Testis (tissue), 3 donors: ENCODE results near the gene NECTIN1. TPM values are rescaled to one million over a fixed set of nuclear protein-coding genes. Genes with fewer than 3 reads are reported as not detected.

Source experiments
- DNase-seq: peaks from one replicate; pipeline ENCODE4 v3.0.0-alpha.2; 2019
- H3K27ac ChIP-seq, 2 donors: fragments of 200-600 bp; sonication (generic); one replicate each; pipeline ENCODE4 v1.5.1; 2019
- H3K27me3 ChIP-seq: fragments of 200-600 bp; sonication (generic); one replicate; pipeline ENCODE4 v1.5.1; 2019
- H3K36me3 ChIP-seq: fragments of 200-600 bp; sonication (generic); one replicate; pipeline ENCODE4 v1.5.1; 2017; ENCODE audit warnings: low read depth; ENCODE audit errors: missing control alignments
- H3K4me1 ChIP-seq: fragments of 200-600 bp; sonication (generic); one replicate; pipeline ENCODE4 v1.5.1; 2019
- H3K4me3 ChIP-seq, 2 donors: fragments of 200-600 bp; sonication (generic); one replicate each; pipeline ENCODE4 v1.5.1; 2017 to 2019
- H3K9me3 ChIP-seq: fragments of 200-600 bp; sonication (generic); one replicate; pipeline ENCODE4 v1.5.1; 2017
- POLR2A ChIP-seq: fragments of 450-650 bp; IDR thresholded peaks from one replicate; pipeline ENCODE4 v1.6.1; 2017; ENCODE audit warnings: antibody characterized with exemption, mild to moderate bottlenecking, moderate library complexity
- WGBS, 2 donors: methylation state at CpG; one replicate each; pipeline ENCODE4 v1.1.5; 2018; 5-methylcytosine and 5-hydroxymethylcytosine counted together
- intact Hi-C: fragments of 100-400 bp; cut with DNase I; formaldehyde crosslinking; loops from one replicate; pipeline ENCODE4 v1.15.1; 2023; ENCODE audit warnings: low total_unique reads
- polyA plus RNA-seq: library from polyadenylated mRNA; stranded (reverse); fragments of 350-450 nt; fragmentation: Illumina TruSeq; extraction: RNeasy Lipid Tissue Mini Kit (QIAGEN cat#74804); gene quantifications from one replicate; pipeline ENCODE4 v1.2.3, GENCODE V29; 2014; ENCODE audit warnings: low read depth, low replicate concordance; ENCODE audit not compliant: insufficient read depth
- total RNA-seq, 2 donors: library from RNA; depleted of rRNA; stranded (reverse); fragments of >200 nt; gene quantifications; one replicate each; pipeline ENCODE4 v1.2.3, GENCODE V29; 2016
- TF ChIP-seq, protein P1 (sequence below), 3 experiments: fragments of 450-650 bp in 2 of 3; fragments of 200-600 bp in 1 of 3; sonication (generic) in 1 of 3; IDR thresholded peaks; one replicate each; pipeline ENCODE4 v1.5.1; 2016 to 2019; ENCODE audit warnings: antibody characterized with exemption in 3 of 3, mild to moderate bottlenecking in 2 of 3, moderate library complexity in 1 of 3

The NECTIN1 gene
- total and polyA plus RNA-seq, 3 donors from 2014 or later: 5.2 to 5.4 (median 5.2) TPM

DNA sequence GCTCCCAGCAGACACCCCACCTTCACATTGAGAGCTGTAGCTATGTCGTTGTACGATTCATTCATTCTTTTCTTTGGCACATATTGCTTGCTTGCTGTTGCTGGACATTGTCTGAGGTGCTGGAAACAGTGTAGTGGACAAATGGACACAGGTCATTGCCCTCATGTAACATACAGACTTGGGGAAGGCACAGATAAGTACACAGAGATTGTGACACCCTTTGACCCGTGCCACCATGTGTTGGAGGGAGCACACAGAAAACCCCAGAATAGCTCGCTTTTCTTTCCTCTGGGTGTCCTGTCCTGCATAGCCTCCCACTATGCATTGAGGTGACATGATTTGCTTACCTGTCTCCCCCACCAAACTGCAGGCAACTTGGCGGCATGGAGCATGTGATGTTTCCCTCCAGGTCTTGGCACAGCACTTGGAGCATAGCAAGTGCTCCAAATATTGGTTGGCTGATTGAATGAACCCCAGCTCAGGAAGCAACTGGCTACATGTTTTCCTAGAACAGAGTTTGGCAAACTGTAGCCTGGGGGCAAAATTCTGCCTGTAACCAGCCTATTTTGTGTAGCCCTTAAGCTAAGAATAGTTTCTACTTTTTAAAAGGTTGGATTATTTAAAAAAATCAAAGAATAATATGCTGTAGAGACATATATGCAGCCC is 30.9 kb upstream of the NECTIN1 start:
- Histone ChIP-seq H3K9me3 (no peaks in the 10 kb centered on the region), H3K27ac (no peak overlapping the region), H3K36me3 (no peaks in the 10 kb centered on the region), H3K27me3 (no peaks in the 10 kb centered on the region), H3K4me3 (no peak overlapping the region), H3K4me1 (peaks cover 15% of the 10 kb centered on the region)
- intact Hi-C loops: no loop called here
- TF ChIP-seq POLR2A: no peak
- TF ChIP-seq, protein P1, sequence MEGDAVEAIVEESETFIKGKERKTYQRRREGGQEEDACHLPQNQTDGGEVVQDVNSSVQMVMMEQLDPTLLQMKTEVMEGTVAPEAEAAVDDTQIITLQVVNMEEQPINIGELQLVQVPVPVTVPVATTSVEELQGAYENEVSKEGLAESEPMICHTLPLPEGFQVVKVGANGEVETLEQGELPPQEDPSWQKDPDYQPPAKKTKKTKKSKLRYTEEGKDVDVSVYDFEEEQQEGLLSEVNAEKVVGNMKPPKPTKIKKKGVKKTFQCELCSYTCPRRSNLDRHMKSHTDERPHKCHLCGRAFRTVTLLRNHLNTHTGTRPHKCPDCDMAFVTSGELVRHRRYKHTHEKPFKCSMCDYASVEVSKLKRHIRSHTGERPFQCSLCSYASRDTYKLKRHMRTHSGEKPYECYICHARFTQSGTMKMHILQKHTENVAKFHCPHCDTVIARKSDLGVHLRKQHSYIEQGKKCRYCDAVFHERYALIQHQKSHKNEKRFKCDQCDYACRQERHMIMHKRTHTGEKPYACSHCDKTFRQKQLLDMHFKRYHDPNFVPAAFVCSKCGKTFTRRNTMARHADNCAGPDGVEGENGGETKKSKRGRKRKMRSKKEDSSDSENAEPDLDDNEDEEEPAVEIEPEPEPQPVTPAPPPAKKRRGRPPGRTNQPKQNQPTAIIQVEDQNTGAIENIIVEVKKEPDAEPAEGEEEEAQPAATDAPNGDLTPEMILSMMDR (IDR thresholded peaks at IDR 0.05): no peak
- DNase-seq: no peak
- 85 to 99% methylated on average over 5 of the region's 5 CpGs for WGBS, 2 donors

DNA sequence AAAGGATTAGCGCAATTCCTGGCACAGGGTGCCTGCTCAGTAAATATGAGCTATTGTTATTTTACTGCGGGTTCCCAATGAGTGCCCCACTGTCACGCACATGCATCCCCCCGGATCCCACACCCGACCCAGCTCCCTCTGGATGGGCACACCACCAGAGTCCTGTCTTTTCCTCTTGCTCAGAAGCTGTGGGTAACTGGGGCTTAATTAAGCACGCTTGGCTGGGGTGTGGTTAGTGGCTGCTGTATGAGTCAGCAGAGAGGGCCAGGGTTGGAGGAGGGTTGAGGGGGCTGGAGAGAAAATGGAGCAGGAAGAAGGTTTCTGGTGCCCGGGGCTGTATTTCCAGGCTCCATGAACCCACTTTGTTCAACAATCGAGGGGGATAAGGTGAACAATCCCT is 30.3 kb upstream of the NECTIN1 start:
- TF ChIP-seq, protein P1 (IDR thresholded peaks at IDR 0.05): no peak
- TF ChIP-seq POLR2A: no peak
- intact Hi-C loops: no loop called here
- no peak for DNase-seq

DNA sequence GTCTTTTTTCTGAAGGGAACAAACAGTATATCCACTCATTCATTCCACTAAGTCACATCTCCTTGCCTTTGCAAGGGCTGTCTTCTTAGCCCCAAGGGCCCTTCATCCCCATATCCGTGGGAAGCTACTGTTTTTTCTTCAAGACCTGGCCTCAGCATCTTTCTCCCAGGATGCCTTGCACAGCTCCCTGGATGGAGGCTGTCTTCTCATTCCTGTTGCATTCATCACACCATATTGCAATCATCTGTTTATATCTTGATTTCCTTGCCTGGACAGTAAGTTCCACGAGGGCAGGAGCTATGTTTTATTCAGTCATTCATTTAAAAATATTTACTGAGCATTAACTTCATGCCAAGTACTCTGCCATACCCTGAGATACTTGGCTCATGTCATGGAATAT is 29.3 kb upstream of the NECTIN1 start:
- intact Hi-C loops: no loop called here
- Histone ChIP-seq H3K4me1 (peaks cover 4% of the 10 kb centered on the region), H3K4me3 (no peak overlapping the region), H3K27ac (no peak overlapping the region), H3K9me3 (no peaks in the 10 kb centered on the region), H3K27me3 (no peaks in the 10 kb centered on the region), H3K36me3 (no peaks in the 10 kb centered on the region)
- TF ChIP-seq, protein P1 (IDR thresholded peaks at IDR 0.05): no peak
- no peak for TF ChIP-seq POLR2A
- no peak for DNase-seq
- 49 to 60% methylated on average over 2 of the region's 2 CpGs for WGBS, 2 donors

More for the DNA sequence above, 30.3 kb upstream of the NECTIN1 start:
- WGBS, 2 donors: 85 to 86% methylated on average over 8 of the region's 8 CpGs
- H3K4me1 ChIP-seq: peaks cover 11% of the 10 kb centered on the region
- no peaks in the 10 kb centered on the region for H3K9me3 ChIP-seq
- no peaks in the 10 kb centered on the region for H3K27me3 ChIP-seq
- H3K27ac ChIP-seq: no peak overlapping the region
- no peak overlapping the region for H3K4me3 ChIP-seq
- no peaks in the 10 kb centered on the region for H3K36me3 ChIP-seq

DNA sequence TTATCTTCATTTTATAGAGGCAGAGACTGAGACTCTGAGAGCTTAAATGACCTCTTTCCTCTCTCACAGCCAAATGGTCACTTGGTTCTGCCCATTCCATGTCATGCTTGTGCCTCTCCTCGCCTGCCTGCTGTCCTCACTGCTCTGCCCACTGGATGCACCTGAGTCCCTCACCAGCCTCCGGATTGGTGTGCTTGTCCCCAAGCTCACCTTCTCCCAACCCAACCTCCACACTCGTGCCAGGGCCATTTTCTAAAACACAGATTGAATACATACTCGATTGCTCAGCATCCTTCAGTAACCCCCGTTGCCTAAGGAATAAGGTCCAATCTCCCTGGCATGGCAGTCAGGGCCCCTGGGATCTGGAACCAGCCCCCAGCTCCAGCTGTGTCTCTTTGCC is 28.4 kb upstream of the NECTIN1 start:
- intact Hi-C loops: no loop called here
- WGBS, 2 donors: 88 to 99% methylated on average over 5 of the region's 5 CpGs
- DNase-seq: no peak
- Histone ChIP-seq H3K9me3 (no peaks in the 10 kb centered on the region), H3K36me3 (no peaks in the 10 kb centered on the region), H3K27me3 (no peaks in the 10 kb centered on the region), H3K4me1 (no peaks in the 10 kb centered on the region), H3K27ac (no peak overlapping the region), H3K4me3 (no peak overlapping the region)
- no peak for TF ChIP-seq POLR2A
- TF ChIP-seq, protein P1 (IDR thresholded peaks at IDR 0.05): no peak
